ENCODE measurements around the gene DDX25.

The DDX25 gene

DNA sequence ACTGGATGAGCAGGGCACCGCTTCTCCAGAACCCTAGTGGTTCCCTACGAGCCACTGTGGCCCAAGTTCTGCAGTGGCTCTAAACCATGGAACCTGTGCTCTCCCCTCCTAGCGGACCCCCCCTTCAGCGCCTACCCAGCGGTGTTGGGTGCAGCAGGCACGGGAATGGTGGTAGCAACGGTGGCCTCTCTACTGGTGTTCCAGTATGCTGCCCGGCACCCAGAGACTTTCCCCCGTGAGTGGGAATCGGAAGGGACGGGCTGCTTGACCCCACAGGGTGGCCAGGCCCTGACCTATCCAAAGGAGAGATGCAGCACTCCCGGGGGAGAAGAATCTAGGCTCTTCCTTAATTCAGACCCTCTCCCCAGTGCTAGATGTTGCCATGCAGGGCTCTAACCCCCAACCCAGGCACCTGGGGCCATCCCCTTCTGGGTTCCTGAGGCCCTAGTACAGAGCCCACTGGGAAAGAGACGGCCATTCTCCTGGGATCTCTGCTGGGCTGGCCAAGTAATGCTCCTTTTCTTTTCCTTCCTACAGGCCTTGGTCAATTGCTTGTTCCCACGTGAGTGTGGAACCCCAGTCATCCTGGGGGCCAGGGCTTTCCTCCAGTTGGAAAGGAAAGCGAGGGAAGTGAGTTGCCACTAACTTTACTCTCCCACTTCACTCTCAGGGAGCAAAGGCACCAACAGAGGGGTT, 50.8 kb downstream of the DDX25 start:
- TF ChIP-seq, protein P1, sequence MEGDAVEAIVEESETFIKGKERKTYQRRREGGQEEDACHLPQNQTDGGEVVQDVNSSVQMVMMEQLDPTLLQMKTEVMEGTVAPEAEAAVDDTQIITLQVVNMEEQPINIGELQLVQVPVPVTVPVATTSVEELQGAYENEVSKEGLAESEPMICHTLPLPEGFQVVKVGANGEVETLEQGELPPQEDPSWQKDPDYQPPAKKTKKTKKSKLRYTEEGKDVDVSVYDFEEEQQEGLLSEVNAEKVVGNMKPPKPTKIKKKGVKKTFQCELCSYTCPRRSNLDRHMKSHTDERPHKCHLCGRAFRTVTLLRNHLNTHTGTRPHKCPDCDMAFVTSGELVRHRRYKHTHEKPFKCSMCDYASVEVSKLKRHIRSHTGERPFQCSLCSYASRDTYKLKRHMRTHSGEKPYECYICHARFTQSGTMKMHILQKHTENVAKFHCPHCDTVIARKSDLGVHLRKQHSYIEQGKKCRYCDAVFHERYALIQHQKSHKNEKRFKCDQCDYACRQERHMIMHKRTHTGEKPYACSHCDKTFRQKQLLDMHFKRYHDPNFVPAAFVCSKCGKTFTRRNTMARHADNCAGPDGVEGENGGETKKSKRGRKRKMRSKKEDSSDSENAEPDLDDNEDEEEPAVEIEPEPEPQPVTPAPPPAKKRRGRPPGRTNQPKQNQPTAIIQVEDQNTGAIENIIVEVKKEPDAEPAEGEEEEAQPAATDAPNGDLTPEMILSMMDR (IDR thresholded peaks at IDR 0.05; ENCODE audit: low read depth, low read length, missing control alignments) = no peak
- no peak overlapping the region for H3K4me3 ChIP-seq (replicated peaks; ENCODE audit: low read depth, low read length)
- DNase-seq (ENCODE audit: extremely low read depth, low read depth) = no peak

DNA sequence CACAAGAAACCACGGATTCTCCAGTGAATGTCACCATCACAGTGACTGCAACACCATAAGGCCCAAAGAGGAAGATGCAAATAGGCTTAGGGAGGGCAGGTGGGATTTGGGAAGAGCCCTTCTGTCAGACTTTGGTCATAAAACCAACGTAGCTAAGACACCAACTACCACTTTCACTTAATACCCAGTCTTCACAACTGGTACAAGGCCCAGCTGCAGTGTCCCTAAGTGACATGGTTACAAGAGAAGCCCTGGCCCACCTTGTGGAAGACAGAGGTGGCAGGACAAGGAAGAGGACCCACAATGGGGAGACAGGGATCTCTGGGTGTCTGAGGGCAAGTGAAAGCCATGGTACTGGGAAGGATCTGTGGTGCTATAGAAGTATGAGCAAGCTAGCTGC, 51.5 kb downstream of the DDX25 start:
- DNase-seq (ENCODE audit: extremely low read depth, low read depth) = no peak
- TF ChIP-seq, protein P1 (IDR thresholded peaks at IDR 0.05; ENCODE audit: low read depth, low read length, missing control alignments) = no peak
- H3K4me3 ChIP-seq (replicated peaks; ENCODE audit: low read depth, low read length) = no peak overlapping the region

DNA sequence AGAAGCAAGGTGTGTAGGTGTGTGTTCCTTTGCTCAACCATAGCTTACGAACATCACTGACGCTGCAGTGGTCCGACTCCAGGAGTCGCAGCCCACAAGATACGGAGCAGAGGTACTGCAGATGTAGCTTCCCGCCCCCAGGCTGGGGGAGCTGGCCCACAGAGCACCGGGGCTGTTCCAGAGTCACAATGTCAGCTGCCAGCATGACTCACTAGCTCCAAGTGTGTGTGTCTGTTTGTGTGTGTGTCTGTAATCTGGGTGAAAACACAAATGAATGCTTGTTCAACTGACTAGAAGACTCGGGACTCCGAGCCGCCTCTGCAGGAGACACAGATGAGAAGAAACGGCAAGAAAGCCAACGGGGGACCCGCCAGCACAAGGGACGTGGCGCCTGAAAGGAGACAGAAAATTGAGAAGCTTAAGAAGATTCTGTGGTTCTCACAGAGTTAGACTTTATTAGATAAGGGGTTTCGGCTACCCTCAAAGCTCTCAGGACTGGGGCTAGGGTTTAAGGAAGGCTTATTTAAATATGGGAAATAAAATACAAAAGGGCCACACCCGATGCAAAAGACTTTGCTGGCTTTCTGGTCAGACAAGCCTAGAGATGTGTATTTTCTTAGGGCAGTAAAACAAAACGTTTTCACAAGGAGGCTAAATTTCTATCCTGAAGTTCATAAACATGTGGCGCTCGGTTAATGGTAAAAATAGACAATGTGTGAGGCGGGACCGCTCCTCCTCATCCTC, 52.3 kb downstream of the DDX25 start:
- no peak overlapping the region for H3K4me3 ChIP-seq (replicated peaks; ENCODE audit: low read depth, low read length)
- TF ChIP-seq, protein P1 (IDR thresholded peaks at IDR 0.05; ENCODE audit: low read depth, low read length, missing control alignments) = no peak
- no peak for DNase-seq (ENCODE audit: extremely low read depth, low read depth)

DNA sequence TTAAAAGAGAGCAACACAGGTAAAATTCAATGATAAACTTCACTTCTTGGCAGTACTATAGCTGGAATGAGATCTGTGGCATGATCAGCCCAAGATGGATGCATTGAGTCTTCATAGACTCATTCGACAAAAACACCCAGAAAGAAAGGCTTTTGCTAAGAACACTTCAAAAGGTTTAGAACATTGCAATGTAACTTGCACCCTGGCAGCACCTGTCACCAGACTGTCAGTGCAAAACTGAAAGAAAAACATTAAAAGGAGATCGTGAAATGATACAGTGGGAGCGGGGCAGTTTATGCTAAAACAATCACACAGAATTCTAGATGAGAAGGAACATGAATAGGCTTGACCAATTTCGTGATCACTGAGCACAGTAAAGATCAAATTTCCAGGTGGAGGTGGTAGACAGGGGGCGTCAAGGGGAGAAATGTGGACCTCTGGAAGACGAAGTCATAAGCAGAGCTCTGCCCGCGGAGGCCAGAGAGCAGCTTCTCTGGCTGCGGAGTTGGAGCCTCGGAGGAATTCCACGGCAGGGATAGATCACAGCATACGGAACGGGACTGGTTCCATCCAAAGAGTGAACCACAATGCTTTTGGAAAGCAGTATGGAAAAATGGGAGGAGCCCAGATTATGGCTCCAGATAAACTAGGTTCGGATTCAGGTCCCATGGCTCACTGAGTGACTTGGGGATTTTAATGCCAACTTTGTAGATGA, 53.5 kb downstream of the DDX25 start:
- H3K4me3 ChIP-seq (replicated peaks; ENCODE audit: low read depth, low read length) = no peak overlapping the region

DNA sequence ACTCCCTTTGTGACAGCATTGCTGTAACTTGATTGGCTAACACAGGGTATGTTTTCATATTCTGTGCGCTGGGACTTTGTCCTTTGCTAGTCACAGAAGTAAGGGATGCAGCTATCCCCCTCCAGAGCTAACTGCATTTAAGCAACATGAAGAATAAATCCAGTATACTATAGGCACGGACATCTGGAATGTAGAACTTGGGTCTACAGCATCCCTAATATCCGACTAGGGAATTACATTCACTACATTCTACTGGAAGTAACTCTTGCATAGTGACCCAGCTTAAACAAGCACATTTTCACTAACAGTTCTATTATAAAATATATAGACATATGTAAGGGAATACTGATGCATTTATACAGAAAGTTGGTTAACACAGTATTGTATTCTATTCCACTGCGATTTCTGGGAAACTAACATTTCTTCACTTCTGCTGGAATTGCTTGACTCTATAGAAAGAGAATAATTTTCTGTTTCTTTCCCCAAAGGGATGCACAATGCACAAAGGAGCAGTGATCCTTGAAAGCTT, 54.6 kb downstream of the DDX25 start:
- no peak for DNase-seq (ENCODE audit: extremely low read depth, low read depth)
- TF ChIP-seq, protein P1 (IDR thresholded peaks at IDR 0.05; ENCODE audit: low read depth, low read length, missing control alignments) = no peak
- no peak overlapping the region for H3K4me3 ChIP-seq (replicated peaks; ENCODE audit: low read depth, low read length)

More for the DNA sequence above, 53.5 kb downstream of the DDX25 start:
- TF ChIP-seq, protein P1 (IDR thresholded peaks at IDR 0.05; ENCODE audit: low read depth, low read length, missing control alignments) = no peak
- no peak for DNase-seq (ENCODE audit: extremely low read depth, low read depth)

DNA sequence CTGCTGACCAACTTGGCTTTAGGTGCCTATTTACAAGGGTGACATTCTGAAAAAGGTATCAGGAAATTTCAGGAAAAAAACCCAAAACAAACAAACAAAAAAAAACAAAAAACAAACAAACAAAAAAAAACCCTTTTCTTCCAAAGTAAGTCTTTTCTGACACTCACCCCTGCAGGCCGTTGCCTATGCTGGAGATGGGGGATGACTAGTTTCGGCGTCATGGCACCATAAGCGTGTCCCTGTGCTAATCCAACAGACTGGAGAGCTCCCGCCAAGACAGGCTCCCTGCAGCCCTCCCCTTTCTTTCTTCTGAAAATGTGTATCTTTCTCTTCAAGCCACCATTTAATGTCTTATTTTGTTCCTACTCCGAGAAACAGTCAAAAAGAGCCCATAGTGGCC, 55.2 kb downstream of the DDX25 start:
- H3K4me3 ChIP-seq (replicated peaks; ENCODE audit: low read depth, low read length) = no peak overlapping the region
- DNase-seq (ENCODE audit: extremely low read depth, low read depth) = no peak
- TF ChIP-seq, protein P1 (IDR thresholded peaks at IDR 0.05; ENCODE audit: low read depth, low read length, missing control alignments) = no peak

All from HFF-Myc (cell line).